Panc1 (cell line): ENCODE data around the gene RPUSD4. TPM values are rescaled to one million over a fixed set of nuclear protein-coding genes. Genes with fewer than 3 reads are reported as not detected.

Source experiments
- ATAC-seq: fragments of 200-7000 bp; cut with Tn5 transposase; 2 replicates; pipeline ENCODE4 v1.9.1; 2020; ENCODE audit warnings: mild to moderate bottlenecking, moderate library complexity
- BruUV-seq: library from RNA; stranded (reverse); fragments of 400-500 nt; replicated peaks from 2 replicates; lab custom pipeline; 2021; lab: Mats Ljungman, UMichigan
- CTCF ChIA-PET: fragments of 300-600 bp; sonication (Branson Sonifier 250); formaldehyde crosslinking; loops from one replicate; lab custom pipeline; 2022; ENCODE audit warnings: antibody characterized with exemption; lab: Charles Lee
- POLR2A ChIA-PET: fragments of 300-600 bp; sonication (Branson Sonifier 250); formaldehyde crosslinking; loops from one replicate; lab custom pipeline; 2022; ENCODE audit warnings: antibody characterized with exemption; lab: Charles Lee
- DNase-seq: peaks from one replicate; pipeline ENCODE4 v3.0.0-alpha.2; 2010; ENCODE audit warnings: low read depth, low spot score
- H3K27ac ChIP-seq: 2 replicates; pipeline ENCODE4 v1.5.1; 2011; ENCODE audit warnings: mild to moderate bottlenecking, low read length, inconsistent platforms
- H3K27me3 ChIP-seq: fragments of 200-500 bp; sonication (Bioruptor generic); 2 replicates; pipeline ENCODE4 v1.6.0; 2014; ENCODE audit warnings: low read length, inconsistent platforms; ENCODE audit not compliant: control insufficient read depth, insufficient read depth
- H3K36me3 ChIP-seq: fragments of 200-500 bp; sonication (Bioruptor generic); 2 replicates; pipeline ENCODE4 v1.5.1; 2014; ENCODE audit warnings: inconsistent platforms, mild to moderate bottlenecking, low read length, moderate library complexity; ENCODE audit not compliant: control insufficient read depth, insufficient read depth
- H3K4me1 ChIP-seq: 2 replicates; pipeline ENCODE4 v1.5.1; 2011; ENCODE audit warnings: inconsistent platforms, mild to moderate bottlenecking, low read length, moderate library complexity; ENCODE audit not compliant: control insufficient read depth, insufficient read depth
- H3K4me3 ChIP-seq, 2 experiments: 2 replicates each; pipeline ENCODE4 v1.5.1; 2011 to 2012; ENCODE audit warnings: low read depth in 2 of 2, low read length in 2 of 2, mild to moderate bottlenecking in 2 of 2, inconsistent platforms in 1 of 2, moderate library complexity in 1 of 2
- H3K9me3 ChIP-seq: fragments of 200-500 bp; sonication (Bioruptor generic); 2 replicates; pipeline ENCODE4 v1.5.1; 2014; ENCODE audit warnings: low read depth, mild to moderate bottlenecking, inconsistent platforms, low read length, moderate library complexity; ENCODE audit not compliant: control insufficient read depth, insufficient read depth
- POLR2AphosphoS5 ChIP-seq: IDR thresholded peaks from 2 replicates; pipeline ENCODE4 v1.6.1; 2012; ENCODE audit warnings: mild to moderate bottlenecking, low read depth, low read length, moderate library complexity
- SIN3A ChIP-seq: IDR thresholded peaks from 2 replicates; pipeline ENCODE4 v1.6.1; 2012; ENCODE audit warnings: low read depth, mild to moderate bottlenecking, low read length, moderate library complexity, borderline replicate concordance; ENCODE audit not compliant: insufficient read depth
- TCF7L2 ChIP-seq: IDR thresholded peaks from 2 replicates; pipeline ENCODE4 v1.6.1; 2011; ENCODE audit warnings: mild to moderate bottlenecking, low read depth, low read length, inconsistent platforms
- in situ Hi-C: cut with HindIII; loops from 2 replicates; pipeline ENCODE4 v1.10.0; 2016; ENCODE audit warnings: low sequenced_read_pairs, low pct_unique_long_range_greater_than_20kb
- intact Hi-C: fragments of 100-400 bp; cut with micrococcal nuclease; formaldehyde crosslinking; loops from one replicate; pipeline ENCODE4 v1.10.0; 2022; ENCODE audit not compliant: unreplicated experiment
- total RNA-seq: library from RNA; stranded (reverse); gene quantifications from one replicate; pipeline ENCODE4 v1.2.1, GENCODE V29; 2021; ENCODE audit not compliant: unreplicated experiment
- TF ChIP-seq, protein P1 (sequence below): fragments of 450-650 bp; IDR thresholded peaks from 2 replicates; pipeline ENCODE4 v1.5.1; 2017; ENCODE audit warnings: mild to moderate bottlenecking
- TF ChIP-seq, protein P2 (sequence below), 2 experiments: IDR thresholded peaks; 2 replicates each; pipeline ENCODE4 v1.6.1; 2011 to 2012; ENCODE audit warnings: low read depth in 2 of 2, control low read depth in 1 of 2, low read length in 1 of 2, mild to moderate bottlenecking in 1 of 2, moderate library complexity in 1 of 2; ENCODE audit not compliant: insufficient read depth in 1 of 2

Gene RPUSD4
- total RNA-seq, 1 experiment from 2014 or later: 52.3 TPM

DNA sequence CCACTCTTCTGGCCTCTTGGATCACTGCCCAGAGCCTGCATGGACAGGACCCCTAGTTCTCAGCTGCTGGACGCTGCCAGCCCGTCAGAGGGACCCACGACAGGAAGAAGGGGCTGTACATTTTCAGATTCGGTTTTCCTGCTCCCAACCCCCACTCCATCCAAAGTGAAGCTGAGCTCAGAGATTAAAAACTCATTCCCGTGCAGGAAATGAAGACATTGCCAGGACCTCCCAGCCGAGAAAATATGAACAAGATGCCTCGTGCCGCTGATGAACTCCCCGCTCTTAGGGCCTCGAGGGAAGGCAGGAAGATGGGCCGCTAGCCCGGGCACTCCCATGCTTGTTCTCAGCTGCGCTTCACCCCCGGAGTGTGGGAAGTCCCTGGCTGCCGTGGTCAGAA, 36.1 kb downstream of the RPUSD4 start:
- DNase-seq: no peak
- Histone ChIP-seq H3K4me3 (no peak overlapping the region), H3K27ac (no peak overlapping the region), H3K27me3 (no peaks in the 10 kb centered on the region), H3K9me3 (no peaks in the 10 kb centered on the region), H3K4me1 (no peaks in the 10 kb centered on the region), H3K36me3 (no peaks in the 10 kb centered on the region)
- TF ChIP-seq TCF7L2 (no peak), POLR2AphosphoS5 (no peak)
- TF ChIP-seq, protein P1, sequence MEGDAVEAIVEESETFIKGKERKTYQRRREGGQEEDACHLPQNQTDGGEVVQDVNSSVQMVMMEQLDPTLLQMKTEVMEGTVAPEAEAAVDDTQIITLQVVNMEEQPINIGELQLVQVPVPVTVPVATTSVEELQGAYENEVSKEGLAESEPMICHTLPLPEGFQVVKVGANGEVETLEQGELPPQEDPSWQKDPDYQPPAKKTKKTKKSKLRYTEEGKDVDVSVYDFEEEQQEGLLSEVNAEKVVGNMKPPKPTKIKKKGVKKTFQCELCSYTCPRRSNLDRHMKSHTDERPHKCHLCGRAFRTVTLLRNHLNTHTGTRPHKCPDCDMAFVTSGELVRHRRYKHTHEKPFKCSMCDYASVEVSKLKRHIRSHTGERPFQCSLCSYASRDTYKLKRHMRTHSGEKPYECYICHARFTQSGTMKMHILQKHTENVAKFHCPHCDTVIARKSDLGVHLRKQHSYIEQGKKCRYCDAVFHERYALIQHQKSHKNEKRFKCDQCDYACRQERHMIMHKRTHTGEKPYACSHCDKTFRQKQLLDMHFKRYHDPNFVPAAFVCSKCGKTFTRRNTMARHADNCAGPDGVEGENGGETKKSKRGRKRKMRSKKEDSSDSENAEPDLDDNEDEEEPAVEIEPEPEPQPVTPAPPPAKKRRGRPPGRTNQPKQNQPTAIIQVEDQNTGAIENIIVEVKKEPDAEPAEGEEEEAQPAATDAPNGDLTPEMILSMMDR: no peak
- TF ChIP-seq, protein P2, sequence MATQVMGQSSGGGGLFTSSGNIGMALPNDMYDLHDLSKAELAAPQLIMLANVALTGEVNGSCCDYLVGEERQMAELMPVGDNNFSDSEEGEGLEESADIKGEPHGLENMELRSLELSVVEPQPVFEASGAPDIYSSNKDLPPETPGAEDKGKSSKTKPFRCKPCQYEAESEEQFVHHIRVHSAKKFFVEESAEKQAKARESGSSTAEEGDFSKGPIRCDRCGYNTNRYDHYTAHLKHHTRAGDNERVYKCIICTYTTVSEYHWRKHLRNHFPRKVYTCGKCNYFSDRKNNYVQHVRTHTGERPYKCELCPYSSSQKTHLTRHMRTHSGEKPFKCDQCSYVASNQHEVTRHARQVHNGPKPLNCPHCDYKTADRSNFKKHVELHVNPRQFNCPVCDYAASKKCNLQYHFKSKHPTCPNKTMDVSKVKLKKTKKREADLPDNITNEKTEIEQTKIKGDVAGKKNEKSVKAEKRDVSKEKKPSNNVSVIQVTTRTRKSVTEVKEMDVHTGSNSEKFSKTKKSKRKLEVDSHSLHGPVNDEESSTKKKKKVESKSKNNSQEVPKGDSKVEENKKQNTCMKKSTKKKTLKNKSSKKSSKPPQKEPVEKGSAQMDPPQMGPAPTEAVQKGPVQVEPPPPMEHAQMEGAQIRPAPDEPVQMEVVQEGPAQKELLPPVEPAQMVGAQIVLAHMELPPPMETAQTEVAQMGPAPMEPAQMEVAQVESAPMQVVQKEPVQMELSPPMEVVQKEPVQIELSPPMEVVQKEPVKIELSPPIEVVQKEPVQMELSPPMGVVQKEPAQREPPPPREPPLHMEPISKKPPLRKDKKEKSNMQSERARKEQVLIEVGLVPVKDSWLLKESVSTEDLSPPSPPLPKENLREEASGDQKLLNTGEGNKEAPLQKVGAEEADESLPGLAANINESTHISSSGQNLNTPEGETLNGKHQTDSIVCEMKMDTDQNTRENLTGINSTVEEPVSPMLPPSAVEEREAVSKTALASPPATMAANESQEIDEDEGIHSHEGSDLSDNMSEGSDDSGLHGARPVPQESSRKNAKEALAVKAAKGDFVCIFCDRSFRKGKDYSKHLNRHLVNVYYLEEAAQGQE (IDR thresholded peaks at IDR 0.05; ENCODE audit: insufficient read depth in 1 of 2, low read depth in 2 of 2, low read length in 1 of 2): no peak
- intact Hi-C loops (no loop called here), in situ Hi-C loops (no loop called here)
- BruUV-seq: no TSS peak
- ChIA-PET CTCF (no interaction called here), POLR2A (no interaction called here)
- no peak for ATAC-seq

DNA sequence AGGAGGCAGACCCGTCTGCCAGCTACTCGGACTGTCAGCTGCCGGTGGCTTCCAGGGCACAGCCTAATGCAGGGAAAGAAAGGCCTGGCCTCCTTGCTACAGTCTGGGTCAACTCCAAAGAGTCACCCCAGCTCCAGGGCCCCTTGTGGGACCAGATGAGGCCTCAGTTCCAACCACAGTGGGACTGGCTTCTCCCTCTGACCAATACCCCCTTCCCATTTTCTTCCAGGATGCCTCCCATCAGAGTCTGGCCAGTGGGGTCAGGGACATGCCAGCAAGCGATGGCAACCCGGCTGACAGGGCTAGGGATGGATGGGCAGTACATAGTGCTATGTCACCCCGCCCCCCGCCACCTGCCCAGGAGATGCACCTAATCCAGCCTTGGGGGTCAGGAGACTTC, 36.6 kb downstream of the RPUSD4 start:
- ChIA-PET POLR2A (no interaction called here), CTCF (no interaction called here)
- H3K4me1 ChIP-seq: no peaks in the 10 kb centered on the region
- H3K9me3 ChIP-seq: no peaks in the 10 kb centered on the region
- BruUV-seq: no TSS peak
- no peak for TF ChIP-seq SIN3A
- TF ChIP-seq TCF7L2: no peak
- no peak for TF ChIP-seq POLR2AphosphoS5
- TF ChIP-seq, protein P1: no peak
- TF ChIP-seq, protein P2 (IDR thresholded peaks at IDR 0.05; ENCODE audit: insufficient read depth in 1 of 2, low read depth in 2 of 2, low read length in 1 of 2): no peak
- no peak overlapping the region for H3K4me3 ChIP-seq
- H3K27me3 ChIP-seq: no peaks in the 10 kb centered on the region
- H3K36me3 ChIP-seq: no peaks in the 10 kb centered on the region
- intact Hi-C loops: no loop called here
- DNase-seq (no peak), ATAC-seq (no peak)
- in situ Hi-C loops: no loop called here
- H3K27ac ChIP-seq: no peak overlapping the region
